Measurements from ENCODE around the gene GRK5.

- TF ChIP-seq CTCF (IDR thresholded peaks at IDR 0.05; ENCODE audit: low read depth, low read length, poor library complexity, severe bottlenecking) = no peak
- TF ChIP-seq EZH2phosphoT487 (IDR thresholded peaks at IDR 0.05; ENCODE audit: borderline replicate concordance, low read length) = no peak
Observed at GRCh38 chr10:119225083-119225658, 17.8 kb downstream of the GRK5 start.
